Measurements from ENCODE around the gene B3GLCT.

DNA sequence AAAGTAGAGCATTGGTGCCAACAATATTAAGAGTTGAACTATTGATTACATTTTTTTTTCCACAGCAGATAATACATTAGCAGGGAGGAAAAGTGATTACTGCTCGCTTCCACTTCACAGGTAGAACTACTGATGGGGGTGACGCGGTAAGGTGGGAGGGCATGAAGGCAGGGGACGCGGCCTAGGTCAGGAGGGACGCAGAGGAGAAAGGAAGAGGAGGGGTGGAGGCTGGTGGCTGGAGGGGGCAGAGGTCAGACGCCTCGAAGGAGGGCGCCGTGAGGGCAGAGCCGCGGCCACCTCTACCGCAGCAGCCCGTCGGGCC is 287 bp upstream of the B3GLCT start:
- TF ChIP-seq, protein P1, sequence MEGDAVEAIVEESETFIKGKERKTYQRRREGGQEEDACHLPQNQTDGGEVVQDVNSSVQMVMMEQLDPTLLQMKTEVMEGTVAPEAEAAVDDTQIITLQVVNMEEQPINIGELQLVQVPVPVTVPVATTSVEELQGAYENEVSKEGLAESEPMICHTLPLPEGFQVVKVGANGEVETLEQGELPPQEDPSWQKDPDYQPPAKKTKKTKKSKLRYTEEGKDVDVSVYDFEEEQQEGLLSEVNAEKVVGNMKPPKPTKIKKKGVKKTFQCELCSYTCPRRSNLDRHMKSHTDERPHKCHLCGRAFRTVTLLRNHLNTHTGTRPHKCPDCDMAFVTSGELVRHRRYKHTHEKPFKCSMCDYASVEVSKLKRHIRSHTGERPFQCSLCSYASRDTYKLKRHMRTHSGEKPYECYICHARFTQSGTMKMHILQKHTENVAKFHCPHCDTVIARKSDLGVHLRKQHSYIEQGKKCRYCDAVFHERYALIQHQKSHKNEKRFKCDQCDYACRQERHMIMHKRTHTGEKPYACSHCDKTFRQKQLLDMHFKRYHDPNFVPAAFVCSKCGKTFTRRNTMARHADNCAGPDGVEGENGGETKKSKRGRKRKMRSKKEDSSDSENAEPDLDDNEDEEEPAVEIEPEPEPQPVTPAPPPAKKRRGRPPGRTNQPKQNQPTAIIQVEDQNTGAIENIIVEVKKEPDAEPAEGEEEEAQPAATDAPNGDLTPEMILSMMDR (IDR thresholded peaks at IDR 0.05; ENCODE audit: low read length): no peak
- TF ChIP-seq EZH2 (optimal IDR thresholded peaks at IDR 0.05; ENCODE audit: low read depth, low read length) (no peak), EZH2phosphoT487 (IDR thresholded peaks at IDR 0.05; ENCODE audit: low read length) (no peak)
